ENCODE results near the gene CTNNA1. TPM values are rescaled to one million over a fixed set of nuclear protein-coding genes. Genes with fewer than 3 reads are reported as not detected.

CTNNA1 gene
- total and polyA plus RNA-seq, 2 of the 8 experiments (the other 6 are each of a cell fraction or from before 2014, with no cell fraction given): 115 to 349 TPM

DNA sequence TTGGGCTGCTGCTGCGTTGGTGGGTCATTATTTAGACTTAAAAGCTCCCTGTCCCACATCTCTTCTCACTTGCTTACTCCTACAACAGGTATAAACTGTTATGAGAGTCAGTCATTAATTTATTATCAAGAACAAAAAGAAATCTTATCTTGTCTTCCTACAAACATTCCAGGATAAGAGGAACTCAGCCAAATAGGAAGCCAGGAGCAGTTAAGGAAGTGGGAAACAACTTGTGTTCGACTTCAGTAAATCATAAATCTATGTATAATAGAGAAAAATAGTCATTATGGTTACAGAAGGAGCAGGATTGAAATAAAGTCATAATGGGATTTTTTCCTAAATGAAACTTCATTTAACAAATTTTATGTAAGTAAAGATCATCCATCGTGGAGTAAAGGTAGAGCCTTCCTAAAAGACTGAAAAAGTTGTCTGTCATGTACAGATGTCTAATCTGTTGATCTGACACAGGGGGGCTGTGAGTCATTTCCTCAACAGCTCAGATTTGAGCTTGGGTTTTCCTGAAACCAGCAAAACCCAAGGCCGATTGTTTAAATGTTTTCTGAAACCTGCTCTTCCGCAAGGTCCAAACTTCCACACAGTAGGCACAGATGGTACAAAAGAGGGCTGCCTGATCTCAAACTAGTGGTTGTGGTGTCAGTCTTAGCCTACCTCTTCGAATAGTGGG lies 147.2 kb downstream of the CTNNA1 start:
- peaks cover 6 to 26% (median 15%) of the 10 kb centered on the region in 4 experiments; a peak in 6 of 8 replicates for H3K36me3 ChIP-seq (ENCODE audit: control insufficient read depth in 2 of 4, insufficient read depth in 4 of 4, low read length in 3 of 4)
- no peak overlapping the region for H2AK5ac ChIP-seq (ENCODE audit: low read depth, low read length)
- no peak overlapping the region for H2BK5ac ChIP-seq (ENCODE audit: low read depth, low read length)
- no peak overlapping the region for H3K9ac ChIP-seq (replicated peaks in 1 of 4; ENCODE audit: extremely low read depth in 1 of 4, low read depth in 3 of 4, low read length in 3 of 4)
- no peak overlapping the region for H3K56ac ChIP-seq (replicated peaks; ENCODE audit: insufficient read length, low read depth, low read length)
- H3K4me1 ChIP-seq (replicated peaks in 1 of 4; ENCODE audit: control insufficient read depth in 3 of 4, insufficient read depth in 4 of 4, low read length in 3 of 4): peaks cover 0 to 6% (median 0%) of the 10 kb centered on the region in 4 experiments; a peak in 2 of 7 replicates
- H3K23ac ChIP-seq (ENCODE audit: insufficient read length): no peak overlapping the region
- H2BK12ac ChIP-seq (ENCODE audit: low read depth, low read length): no peak overlapping the region
- H3K18ac ChIP-seq (ENCODE audit: extremely low read depth, low read length): no peak overlapping the region
- no peaks in the 10 kb centered on the region for H4K20me1 ChIP-seq (replicated peaks in 1 of 2; ENCODE audit: control insufficient read depth in 1 of 2, insufficient read depth in 2 of 2, low read length in 2 of 2)
- no peaks in the 10 kb centered on the region for H3K27me3 ChIP-seq (replicated peaks in 1 of 4; ENCODE audit: control insufficient read depth in 3 of 4, extremely low read depth in 1 of 4, insufficient read depth in 3 of 4, low read length in 3 of 4)
- H3K27ac ChIP-seq (ENCODE audit: low read depth, low read length): no peak overlapping the region
- TF ChIP-seq EZH2 (IDR thresholded peaks at IDR 0.05; ENCODE audit: low read depth, low read length, severe bottlenecking) (no peak), KDM4A (IDR thresholded peaks at IDR 0.05; ENCODE audit: low read depth, low read length, severe bottlenecking) (no peak), BCL11A (IDR thresholded peaks at IDR 0.05; ENCODE audit: low read depth in 2 of 2, low read length in 2 of 2) (no peak), PHF8 (conservative IDR thresholded peaks at IDR 0.05; ENCODE audit: low read depth, low read length) (no peak), KDM1A (IDR thresholded peaks at IDR 0.05; ENCODE audit: borderline replicate concordance, low read length) (no peak)
- TF ChIP-seq, protein P1, sequence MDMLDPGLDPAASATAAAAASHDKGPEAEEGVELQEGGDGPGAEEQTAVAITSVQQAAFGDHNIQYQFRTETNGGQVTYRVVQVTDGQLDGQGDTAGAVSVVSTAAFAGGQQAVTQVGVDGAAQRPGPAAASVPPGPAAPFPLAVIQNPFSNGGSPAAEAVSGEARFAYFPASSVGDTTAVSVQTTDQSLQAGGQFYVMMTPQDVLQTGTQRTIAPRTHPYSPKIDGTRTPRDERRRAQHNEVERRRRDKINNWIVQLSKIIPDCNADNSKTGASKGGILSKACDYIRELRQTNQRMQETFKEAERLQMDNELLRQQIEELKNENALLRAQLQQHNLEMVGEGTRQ (IDR thresholded peaks at IDR 0.05; ENCODE audit: low read length): no peak
- H4K8ac ChIP-seq (ENCODE audit: extremely low read depth, insufficient read depth, low read length): no peak overlapping the region
- H4K91ac ChIP-seq (replicated peaks; ENCODE audit: insufficient read length, low read length): no peak overlapping the region
- H3K4me2 ChIP-seq (ENCODE audit: insufficient read depth in 1 of 2, low read depth in 2 of 2, low read length in 2 of 2): no peak overlapping the region
- ChIA-PET CTCF (ENCODE audit: partially characterized antibody) (interaction anchor here (1.2 to 1.4 kb wide), 2 partner anchors 61 to 75 kb away, joined by 4 to 7 read pairs; no protein-coding TSS in a partner anchor), POLR2A (ENCODE audit: partially characterized antibody) (no interaction called here)
- no peaks in the 10 kb centered on the region for H3K79me2 ChIP-seq (ENCODE audit: control insufficient read depth in 1 of 2, insufficient read depth in 2 of 2, low read length in 2 of 2)
- H3K79me1 ChIP-seq (ENCODE audit: low read depth, low read length): peaks cover 2% of the 10 kb centered on the region; the same call in 1 of the 2 replicates
- 86% methylated on average over 6 of the region's 6 CpGs; no CpG with 5 or more reads in 1 of the 2 experiments for WGBS, 2 experiments (ENCODE audit: extremely low coverage in 1 of 2, insufficient coverage in 1 of 2, insufficient read length in 1 of 2, insufficient replicate concordance in 2 of 2, low coverage in 1 of 2, low lambda C conversion rate in 2 of 2, missing lambda C conversion rate in 1 of 2)
- H3K14ac ChIP-seq (ENCODE audit: insufficient read length): no peak overlapping the region
- H3K4ac ChIP-seq (replicated peaks; ENCODE audit: insufficient read length, low read depth, low read length): no peak overlapping the region
- H2BK15ac ChIP-seq (ENCODE audit: low read length): no peak overlapping the region
- no peak overlapping the region for H2AFZ ChIP-seq (ENCODE audit: low read length)
- H3K23me2 ChIP-seq (ENCODE audit: low read depth, low read length): no peaks in the 10 kb centered on the region
- DNase-seq (ENCODE audit: low read depth in 1 of 2, low spot score in 2 of 2) (no peak), FAIRE-seq (no peak)
- no peak overlapping the region for H2BK120ac ChIP-seq (replicated peaks; ENCODE audit: low read depth, low read length)
- no peaks in the 10 kb centered on the region for H3K9me3 ChIP-seq (ENCODE audit: insufficient read depth in 2 of 2, low read depth in 1 of 2, low read length in 1 of 2)
- no peak overlapping the region for H2BK20ac ChIP-seq (ENCODE audit: low read length)
- H4K5ac ChIP-seq (ENCODE audit: insufficient read length, low read depth, low read length): no peak overlapping the region
- no peak overlapping the region for H3K4me3 ChIP-seq (ENCODE audit: extremely low read depth in 1 of 4, insufficient read depth in 2 of 4, low read depth in 3 of 4, low read length in 4 of 4)
